GM12873 (cell line): ENCODE data around the gene FSIP1.

ENCODE experiments used
- CTCF ChIP-seq: IDR thresholded peaks from 2 replicates; pipeline ENCODE4 v1.5.1; 2012; ENCODE audit warnings: low read depth, mild to moderate bottlenecking, moderate library complexity, low read length, control low read depth; ENCODE audit not compliant: insufficient read depth; ENCODE audit errors: missing control alignments

Gene FSIP1

DNA sequence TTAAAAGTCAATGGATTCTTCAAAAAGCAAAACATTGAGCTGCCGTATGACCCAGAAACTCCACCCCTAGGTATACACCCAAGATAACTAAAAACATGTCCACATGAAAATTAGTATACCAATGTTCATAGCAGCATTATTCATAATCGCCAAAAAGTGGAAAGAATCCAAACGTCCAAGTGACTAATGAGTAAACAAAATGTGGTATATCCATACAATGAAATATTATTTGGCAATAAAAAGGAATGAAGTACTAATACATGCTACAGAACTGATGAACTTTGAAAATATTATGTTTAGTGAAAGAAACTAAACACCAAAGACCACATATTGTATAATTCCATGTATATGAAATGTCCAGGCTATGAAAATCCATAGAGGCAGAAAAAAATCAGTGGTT lies 123.9 kb downstream of the FSIP1 start:
- no peak for TF ChIP-seq CTCF

DNA sequence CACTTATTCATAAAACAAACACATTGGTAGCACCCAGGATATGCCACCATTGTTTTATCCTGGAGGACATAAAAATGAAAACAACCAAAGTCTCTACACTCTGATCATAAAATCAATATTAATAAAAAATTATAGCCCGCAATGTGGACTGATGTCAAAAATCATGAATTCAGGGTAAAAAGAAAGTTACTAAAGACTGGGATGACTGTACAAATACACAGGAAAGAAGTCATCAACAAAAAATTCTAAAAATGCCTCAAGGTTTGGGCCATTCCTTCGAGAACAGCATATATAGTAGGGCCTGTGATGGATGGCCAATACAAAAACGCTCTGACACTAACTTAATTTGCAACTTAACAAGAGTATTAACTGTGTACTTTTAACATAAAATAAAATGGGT lies 125.0 kb downstream of the FSIP1 start:
- no peak for TF ChIP-seq CTCF

GRCh38 chr15:39657181-39657580 lies 125.5 kb downstream of the FSIP1 start:
- no peak for TF ChIP-seq CTCF

- no peak for TF ChIP-seq CTCF
Observed at GRCh38 chr15:39654304-39654703, 128.3 kb downstream of the FSIP1 start.

- TF ChIP-seq CTCF: no peak
Observed at GRCh38 chr15:39651881-39652280, 130.8 kb downstream of the FSIP1 start.

DNA sequence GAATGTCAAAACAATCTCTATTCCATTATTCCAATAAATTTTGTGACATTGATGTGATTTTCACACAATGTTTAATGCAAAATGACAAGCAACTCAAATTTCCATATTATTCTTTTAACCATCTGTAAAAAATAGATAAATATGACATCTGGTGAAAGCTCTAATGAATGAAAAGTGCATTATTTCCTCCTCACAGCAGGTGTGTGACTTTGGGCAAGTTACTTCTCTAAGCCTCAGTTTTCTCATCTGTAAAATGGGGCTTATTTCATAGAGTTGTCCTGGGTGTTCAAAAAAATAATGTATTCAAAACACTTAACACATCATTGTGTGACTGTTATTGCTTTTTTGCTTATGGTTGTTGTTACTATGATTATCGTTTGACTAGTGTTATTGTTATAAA lies 131.3 kb downstream of the FSIP1 start:
- no peak for TF ChIP-seq CTCF

GRCh38 chr15:39649757-39650156 lies 132.9 kb downstream of the FSIP1 start:
- TF ChIP-seq CTCF: no peak
